CD4-positive, CD25-positive, alpha-beta regulatory T cell (primary cell): ENCODE results near the gene CASQ2. TPM values are rescaled to one million over a fixed set of nuclear protein-coding genes. Genes with fewer than 3 reads are reported as not detected.
"Not testable (repeated sequence)": the region's sequence is repeated elsewhere in the genome, so short reads cannot be mapped to it uniquely, and the experiment has no call there.

Source experiments
- ATAC-seq, 2 donors: fragments of 150-1000 bp; cut with Tn5 transposase; one replicate each; pipeline ENCODE4 v1.10.0; 2021; ENCODE audit warnings: low read depth in 2 of 2, moderate number of reproducible peaks in 2 of 2, moderate library complexity in 1 of 2
- DNase-seq, 3 donors: peaks; one replicate each; pipeline versions ENCODE4 v3.0.0 to v3.0.0-alpha.2; 2012 to 2022; ENCODE audit warnings: mixed read lengths in 1 of 3
- H3K27ac ChIP-seq: one replicate; pipeline ENCODE4 v1.7.0; 2013; ENCODE audit warnings: mild to moderate bottlenecking, low read length; ENCODE audit not compliant: insufficient read depth, poor library complexity, severe bottlenecking
- H3K27me3 ChIP-seq: one replicate; pipeline ENCODE4 v1.7.0; 2013; ENCODE audit warnings: low read length; ENCODE audit not compliant: control insufficient read depth, insufficient read depth
- H3K36me3 ChIP-seq: one replicate; pipeline ENCODE4 v1.7.0; 2013; ENCODE audit warnings: mild to moderate bottlenecking, low read length, moderate library complexity; ENCODE audit not compliant: control insufficient read depth, insufficient read depth
- H3K4me1 ChIP-seq: 2 replicates; pipeline ENCODE4 v1.7.0; 2013; ENCODE audit warnings: mild to moderate bottlenecking, low read length; ENCODE audit not compliant: insufficient read depth, control insufficient read depth, poor library complexity, severe bottlenecking
- H3K4me3 ChIP-seq: one replicate; pipeline ENCODE4 v1.7.0; 2013; ENCODE audit warnings: low read depth, mild to moderate bottlenecking, low read length, moderate library complexity
- H3K9me3 ChIP-seq, 2 experiments: 1 replicate in 1 of 2; 2 replicates in 1 of 2; pipeline ENCODE4 v1.7.0; 2013; ENCODE audit warnings: low read length in 2 of 2, mild to moderate bottlenecking in 1 of 2, moderate library complexity in 1 of 2; ENCODE audit not compliant: control insufficient read depth in 2 of 2
- H3K27ac Mint-ChIP-seq, 3 donors: one replicate each; pipeline ENCODE4 v1.8.0; 2020 to 2022; ENCODE audit warnings: mild to moderate bottlenecking in 3 of 3, mixed read lengths in 3 of 3, moderate library complexity in 2 of 3
- H3K27me3 Mint-ChIP-seq: one replicate; pipeline ENCODE4 v1.8.0; 2022; ENCODE audit warnings: mild to moderate bottlenecking, mixed read lengths
- H3K36me3 Mint-ChIP-seq: one replicate; pipeline ENCODE4 v1.8.0; 2020; ENCODE audit warnings: mixed read lengths
- H3K4me1 Mint-ChIP-seq, 4 donors: one replicate each; pipeline ENCODE4 v1.8.0; 2020 to 2022; ENCODE audit warnings: mixed read lengths in 4 of 4, mild to moderate bottlenecking in 1 of 4
- H3K4me3 Mint-ChIP-seq, 4 donors: one replicate each; pipeline ENCODE4 v1.8.0; 2020 to 2022; ENCODE audit warnings: mild to moderate bottlenecking in 4 of 4, mixed read lengths in 4 of 4, moderate library complexity in 3 of 4
- H3K9me3 Mint-ChIP-seq, 7 donors: one replicate each; pipeline ENCODE4 v1.8.0; 2020 to 2022; ENCODE audit warnings: mixed read lengths in 7 of 7, mild to moderate bottlenecking in 3 of 7, moderate library complexity in 2 of 7
- polyA plus RNA-seq, 4 donors: library from polyadenylated mRNA; unstranded; fragments of 300-500 nt; fragmentation: Illumina TruSeq; gene quantifications; one replicate each; pipeline ENCODE4 v1.2.3, GENCODE V29; 2021
- total RNA-seq: library from RNA; stranded (reverse); gene quantifications from one replicate; pipeline ENCODE4 v1.2.3, GENCODE V29; 2022

The CASQ2 gene
- total and polyA plus RNA-seq, 5 donors from 2014 or later: not detected

DNA sequence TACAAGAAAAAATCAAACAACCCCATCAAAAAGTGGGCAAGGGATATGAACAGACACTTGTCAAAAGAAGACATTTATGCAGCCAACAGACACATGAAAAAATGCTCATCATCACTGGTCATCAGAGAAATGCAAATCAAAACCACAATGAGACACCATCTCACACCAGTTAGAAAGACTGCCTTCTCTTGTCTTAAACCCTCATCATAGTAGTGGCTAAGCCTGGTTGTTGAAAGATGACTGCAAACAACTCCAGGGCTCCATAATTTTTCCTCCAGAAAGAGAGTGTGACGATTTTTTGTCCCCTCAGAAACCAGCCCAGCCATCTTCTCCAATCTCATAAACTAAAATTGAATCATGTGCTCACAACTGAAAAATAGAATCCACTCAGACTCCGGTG lies 12.1 kb upstream of the CASQ2 start:
- not testable (repeated sequence) for H3K4me1 ChIP-seq, H3K27me3 ChIP-seq, H3K27ac ChIP-seq, DNase-seq, H3K4me3 Mint-ChIP-seq, H3K4me1 Mint-ChIP-seq, ATAC-seq, H3K9me3 ChIP-seq, H3K9me3 Mint-ChIP-seq, H3K36me3 Mint-ChIP-seq, H3K27ac Mint-ChIP-seq, H3K4me3 ChIP-seq, H3K36me3 ChIP-seq
- peaks cover 13% of the 10 kb centered on the region for H3K27me3 Mint-ChIP-seq

DNA sequence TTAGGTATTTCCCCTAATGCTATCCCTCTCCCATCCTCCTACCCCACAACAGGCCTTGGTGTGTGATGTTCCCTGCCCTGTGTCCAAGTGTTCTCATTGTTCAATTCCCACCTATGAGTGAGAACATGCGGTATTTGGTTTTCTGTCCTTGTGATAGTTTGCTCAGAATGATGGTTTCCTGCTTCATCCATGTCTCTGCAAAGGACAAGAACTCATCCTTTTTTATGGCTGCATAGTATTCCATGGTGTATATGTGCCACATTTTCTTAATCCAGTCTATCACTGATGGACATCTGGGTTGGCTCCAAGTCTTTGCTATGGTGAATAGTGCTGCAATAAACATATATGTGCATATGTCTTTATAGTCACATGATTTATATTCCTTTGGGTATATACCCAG lies 10.6 kb upstream of the CASQ2 start:
- DNase-seq, H3K4me3 Mint-ChIP-seq, H3K4me1 Mint-ChIP-seq: not testable (repeated sequence)

DNA sequence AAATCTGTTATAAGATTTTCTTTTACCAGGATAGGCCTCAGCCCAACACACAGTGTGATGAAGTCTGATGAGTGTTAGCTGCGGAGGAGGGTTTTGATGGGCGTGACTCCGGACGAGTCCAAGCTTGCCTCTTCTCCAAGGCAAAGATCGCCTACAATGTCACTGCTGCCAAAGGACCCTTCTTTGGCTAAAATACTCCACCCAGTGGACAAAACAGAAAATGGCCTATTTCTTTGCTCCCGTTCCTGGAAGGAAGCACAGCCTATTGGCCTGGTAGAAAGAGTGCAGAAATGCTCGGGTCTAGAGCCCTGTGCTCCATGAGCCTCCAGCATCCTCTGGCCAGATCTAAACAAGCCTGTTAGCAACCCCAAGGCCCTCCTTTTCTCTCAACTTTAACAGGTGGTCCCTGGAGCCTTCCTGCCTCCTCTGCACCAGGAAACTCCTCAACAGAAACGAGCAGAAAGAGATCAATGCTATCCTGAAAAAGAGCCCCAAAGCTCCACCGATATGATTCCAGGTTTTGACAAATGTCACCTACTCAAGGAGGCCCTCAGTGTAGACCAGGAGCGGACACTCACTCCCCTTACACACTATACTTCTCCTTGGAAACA lies 3.4 kb upstream of the CASQ2 start:
- Mint-ChIP-seq H3K27me3 (peaks cover 14% of the 10 kb centered on the region), H3K4me1 (no peaks in the 10 kb centered on the region), H3K4me3 (no peak overlapping the region), H3K27ac (no peak overlapping the region), H3K36me3 (no peaks in the 10 kb centered on the region), H3K9me3 (peaks cover 0 to 1% (median 0%) of the 10 kb centered on the region in 7 donors)
- no peaks in the 10 kb centered on the region for H3K4me1 ChIP-seq
- no peaks in the 10 kb centered on the region for H3K9me3 ChIP-seq
- no peak overlapping the region for H3K27ac ChIP-seq
- no peak overlapping the region for H3K4me3 ChIP-seq
- peaks cover 2% of the 10 kb centered on the region for H3K27me3 ChIP-seq
- H3K36me3 ChIP-seq: no peaks in the 10 kb centered on the region
- DNase-seq (peak in 1 of 3 donors; percentile 34), ATAC-seq (no peak)

More for the DNA sequence above, 10.6 kb upstream of the CASQ2 start:
- not testable (repeated sequence) for ATAC-seq, H3K27ac Mint-ChIP-seq, H3K9me3 ChIP-seq, H3K9me3 Mint-ChIP-seq, H3K36me3 Mint-ChIP-seq, H3K4me1 ChIP-seq, H3K27me3 ChIP-seq, H3K36me3 ChIP-seq, H3K4me3 ChIP-seq, H3K27ac ChIP-seq
- peaks cover 13% of the 10 kb centered on the region for H3K27me3 Mint-ChIP-seq

DNA sequence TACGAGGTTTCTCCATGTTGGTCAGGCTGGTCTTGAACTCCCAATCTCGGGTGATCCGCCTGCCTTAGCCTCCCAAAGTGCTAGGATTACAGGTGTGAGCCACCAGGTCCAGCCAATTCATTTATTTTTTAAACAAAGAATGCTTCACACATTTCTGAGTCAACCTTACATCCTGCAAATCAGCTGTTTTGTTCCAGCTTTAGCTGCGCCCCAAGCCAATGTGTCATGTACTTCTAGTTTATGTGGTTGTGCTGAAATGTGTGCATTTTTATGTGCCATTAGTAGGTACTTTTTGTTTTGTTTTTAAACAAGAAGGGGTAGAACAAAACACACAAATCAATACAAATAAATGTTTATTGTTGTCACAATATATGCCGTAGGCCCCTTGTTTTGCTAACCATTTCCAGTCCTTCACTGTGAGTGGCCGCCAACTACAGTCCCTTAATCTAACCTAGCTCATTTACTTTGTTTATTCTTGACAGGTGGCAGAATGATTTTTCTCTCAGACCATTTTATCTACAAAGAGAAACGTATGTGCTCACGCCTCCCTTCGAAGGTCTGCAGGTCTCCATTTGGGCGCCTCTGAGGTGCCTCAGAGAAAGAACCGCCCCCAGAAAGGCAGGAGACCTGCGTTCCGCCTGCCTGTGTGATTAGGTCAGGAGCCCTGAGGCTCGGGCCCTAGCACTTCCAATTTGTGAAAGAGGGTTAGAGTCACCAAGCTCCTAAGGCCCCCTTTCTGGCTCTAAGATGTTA lies 2.8 kb upstream of the CASQ2 start:
- Mint-ChIP-seq H3K4me3 (no peak overlapping the region), H3K36me3 (no peaks in the 10 kb centered on the region), H3K27me3 (peaks cover 14% of the 10 kb centered on the region), H3K9me3 (peaks cover 0 to 1% (median 0%) of the 10 kb centered on the region in 7 donors), H3K27ac (no peak overlapping the region), H3K4me1 (no peaks in the 10 kb centered on the region)
- Histone ChIP-seq H3K9me3 (no peaks in the 10 kb centered on the region), H3K27ac (no peak overlapping the region), H3K27me3 (peaks cover 2% of the 10 kb centered on the region), H3K4me1 (no peaks in the 10 kb centered on the region), H3K4me3 (no peak overlapping the region), H3K36me3 (no peaks in the 10 kb centered on the region)
- ATAC-seq (no peak), DNase-seq (no peak)

- Mint-ChIP-seq H3K9me3 (peaks cover 0 to 1% (median 0%) of the 10 kb centered on the region in 7 donors), H3K27me3 (peaks cover 14% of the 10 kb centered on the region), H3K27ac (no peak overlapping the region), H3K4me3 (no peak overlapping the region), H3K4me1 (no peaks in the 10 kb centered on the region), H3K36me3 (no peaks in the 10 kb centered on the region)
- no peaks in the 10 kb centered on the region for H3K27me3 ChIP-seq
- H3K4me3 ChIP-seq: no peak overlapping the region
- no peak for DNase-seq
- no peaks in the 10 kb centered on the region for H3K36me3 ChIP-seq
- H3K9me3 ChIP-seq: no peaks in the 10 kb centered on the region
- no peaks in the 10 kb centered on the region for H3K4me1 ChIP-seq
- no peak for ATAC-seq
- H3K27ac ChIP-seq: no peak overlapping the region
Measured at GRCh38 chr1:115767403-115767802, 1.1 kb downstream of the CASQ2 start.

DNA sequence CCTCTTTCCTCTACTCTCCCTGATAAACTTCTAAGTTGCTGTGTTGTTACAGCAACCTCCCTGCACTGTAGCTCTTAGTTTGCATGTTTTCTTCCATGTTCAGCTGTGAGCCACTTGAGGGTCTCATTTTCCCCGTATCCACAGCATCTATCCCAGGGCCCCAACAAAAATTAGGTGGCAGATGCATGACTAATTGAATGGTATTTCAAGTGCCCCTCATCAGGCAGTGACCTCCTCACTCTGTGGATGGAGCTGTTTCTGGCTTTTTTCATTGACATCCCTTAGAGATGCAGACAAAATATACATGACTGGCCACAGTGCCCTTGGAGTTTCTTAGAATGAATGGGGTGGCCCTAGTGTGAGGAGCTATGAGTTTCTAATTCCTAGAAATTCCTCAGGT lies 3.4 kb downstream of the CASQ2 start:
- H3K36me3 Mint-ChIP-seq: no peaks in the 10 kb centered on the region
- no peak overlapping the region for H3K4me3 Mint-ChIP-seq
- ATAC-seq: no peak
- H3K4me1 ChIP-seq: no peaks in the 10 kb centered on the region
- H3K9me3 Mint-ChIP-seq: peaks cover 0 to 1% (median 0%) of the 10 kb centered on the region in 7 donors
- H3K4me1 Mint-ChIP-seq: no peaks in the 10 kb centered on the region
- no peak for DNase-seq
- no peaks in the 10 kb centered on the region for H3K9me3 ChIP-seq
- H3K4me3 ChIP-seq: no peak overlapping the region
- H3K27me3 ChIP-seq: no peaks in the 10 kb centered on the region
- H3K27ac Mint-ChIP-seq: no peak overlapping the region
- H3K36me3 ChIP-seq: no peaks in the 10 kb centered on the region
- no peak overlapping the region for H3K27ac ChIP-seq
- peaks cover 14% of the 10 kb centered on the region for H3K27me3 Mint-ChIP-seq

GRCh38 chr1:115764541-115764940 lies 4.0 kb downstream of the CASQ2 start:
- DNase-seq (no peak), ATAC-seq (no peak)
- Histone ChIP-seq H3K9me3 (no peaks in the 10 kb centered on the region), H3K4me3 (no peak overlapping the region), H3K4me1 (no peaks in the 10 kb centered on the region), H3K27ac (no peak overlapping the region), H3K36me3 (no peaks in the 10 kb centered on the region), H3K27me3 (no peaks in the 10 kb centered on the region)
- Mint-ChIP-seq H3K9me3 (peaks cover 0 to 5% (median 0%) of the 10 kb centered on the region in 7 donors), H3K4me3 (no peak overlapping the region), H3K4me1 (no peaks in the 10 kb centered on the region), H3K27me3 (peaks cover 9% of the 10 kb centered on the region), H3K27ac (no peak overlapping the region), H3K36me3 (no peaks in the 10 kb centered on the region)

DNA sequence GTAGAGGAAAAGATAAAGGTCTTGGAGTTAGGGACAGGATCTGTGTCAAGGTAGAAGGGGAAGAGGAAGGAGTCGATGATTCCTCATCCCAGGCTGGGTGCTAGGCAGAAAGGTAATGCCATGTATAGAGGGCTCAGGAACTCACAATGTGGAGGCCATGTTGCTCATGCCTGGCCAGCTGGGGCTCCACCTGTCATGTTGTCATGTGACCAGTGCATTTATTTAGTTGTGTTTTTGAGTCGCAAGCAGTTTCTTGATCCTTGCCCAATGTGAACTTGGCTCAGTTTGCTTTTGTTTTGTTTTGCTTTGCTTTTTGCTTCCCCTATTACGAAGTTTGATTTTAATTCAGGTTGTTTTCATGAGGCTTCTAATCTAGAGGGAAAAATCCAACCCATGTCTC lies 5.7 kb downstream of the CASQ2 start:
- DNase-seq (no peak), ATAC-seq (no peak)
- H3K4me1 ChIP-seq: no peaks in the 10 kb centered on the region
- Mint-ChIP-seq H3K27ac (no peak overlapping the region), H3K4me1 (no peaks in the 10 kb centered on the region), H3K27me3 (no peaks in the 10 kb centered on the region), H3K9me3 (peaks cover 0 to 12% (median 0%) of the 10 kb centered on the region in 7 donors), H3K4me3 (no peak overlapping the region), H3K36me3 (no peaks in the 10 kb centered on the region)
- H3K9me3 ChIP-seq: peaks cover 0 to 2% of the 10 kb centered on the region in 2 experiments
- H3K4me3 ChIP-seq: no peak overlapping the region
- no peak overlapping the region for H3K27ac ChIP-seq
- no peaks in the 10 kb centered on the region for H3K27me3 ChIP-seq
- H3K36me3 ChIP-seq: no peaks in the 10 kb centered on the region
